ENCODE results near the gene KCNAB2.
"Not testable (repeated sequence)": the region's sequence is repeated elsewhere in the genome, so short reads cannot be mapped to it uniquely, and the experiment has no call there.

Gene KCNAB2

GRCh38 chr1:6054596-6054995, 8.9 kb downstream of the KCNAB2 start:
- no peak for DNase-seq (ENCODE audit: low read depth in 2 of 2)

GRCh38 chr1:6056572-6056948, 10.9 kb downstream of the KCNAB2 start:
- DNase-seq (ENCODE audit: low read depth in 2 of 2), result no peak

- DNase-seq (ENCODE audit: low read depth in 2 of 2), result no peak
Observed at GRCh38 chr1:6057170-6057845, 11.6 kb downstream of the KCNAB2 start.

- DNase-seq (ENCODE audit: low read depth in 2 of 2), result no peak
Observed at GRCh38 chr1:6059866-6060265, 14.2 kb downstream of the KCNAB2 start.

DNA sequence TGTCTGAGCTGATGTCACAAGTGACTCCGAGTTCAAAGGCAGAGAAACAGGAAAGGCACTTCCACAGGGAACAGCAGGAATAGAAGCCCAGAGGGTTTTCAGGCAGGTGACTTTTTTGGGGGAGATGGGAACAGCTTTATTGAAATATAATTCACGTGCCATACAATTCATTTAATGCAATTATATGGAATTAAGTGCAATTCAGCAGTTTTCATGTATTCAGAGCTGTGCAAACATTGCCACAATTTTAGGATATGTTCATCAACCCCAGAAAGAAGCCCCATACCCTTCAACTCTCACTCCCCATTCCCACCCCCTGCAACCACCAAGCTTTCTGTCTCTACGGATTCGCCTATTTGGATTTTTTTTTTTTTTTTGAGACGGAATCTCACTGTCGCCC, 17.0 kb downstream of the KCNAB2 start:
- DNase-seq (ENCODE audit: low read depth in 2 of 2), result no peak

GRCh38 chr1:6063532-6064053, 17.9 kb downstream of the KCNAB2 start:
- DNase-seq (ENCODE audit: low read depth in 2 of 2), result not testable (repeated sequence)

- DNase-seq (ENCODE audit: low read depth in 2 of 2), result no peak
Observed at GRCh38 chr1:6065093-6065858, 19.6 kb downstream of the KCNAB2 start.

GRCh38 chr1:6066680-6067079, 21.0 kb downstream of the KCNAB2 start:
- DNase-seq (ENCODE audit: low read depth in 2 of 2), result no peak

- no peak for DNase-seq (ENCODE audit: low read depth in 2 of 2)
Observed at GRCh38 chr1:6068073-6068472, 22.4 kb downstream of the KCNAB2 start.

- no peak for DNase-seq (ENCODE audit: low read depth in 2 of 2)
Observed at GRCh38 chr1:6068932-6069331, 23.2 kb downstream of the KCNAB2 start.

GRCh38 chr1:6069573-6069972, 23.9 kb downstream of the KCNAB2 start:
- no peak for DNase-seq (ENCODE audit: low read depth in 2 of 2)

DNA sequence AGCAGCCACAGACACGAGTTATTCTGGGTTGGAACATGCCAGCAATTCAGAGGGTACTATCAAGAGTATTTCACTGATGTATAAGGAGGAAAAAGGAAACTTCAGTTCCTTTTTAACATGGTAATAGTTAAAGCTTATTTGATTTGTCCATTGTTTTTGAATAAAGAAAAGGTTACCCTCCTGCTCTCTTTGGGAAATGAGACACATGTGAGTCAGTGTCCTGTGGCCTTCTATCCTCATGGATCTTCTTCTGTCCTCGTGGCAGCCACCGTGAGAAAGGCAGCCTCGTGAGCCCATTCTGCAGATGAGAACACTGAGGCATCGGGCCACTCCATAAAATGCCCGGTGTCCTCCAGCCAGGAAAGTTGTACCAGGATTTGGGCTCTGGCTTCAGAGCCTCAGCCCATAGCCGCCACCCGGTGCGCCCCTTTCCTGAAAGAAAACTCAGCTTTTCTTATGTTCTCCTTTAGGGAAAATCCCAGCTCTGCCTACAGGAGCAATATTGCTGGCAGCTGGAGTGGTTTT, 24.8 kb downstream of the KCNAB2 start:
- no peak for DNase-seq (ENCODE audit: low read depth in 2 of 2)

GRCh38 chr1:6071219-6071618, 25.5 kb downstream of the KCNAB2 start:
- no peak for DNase-seq (ENCODE audit: low read depth in 2 of 2)

DNA sequence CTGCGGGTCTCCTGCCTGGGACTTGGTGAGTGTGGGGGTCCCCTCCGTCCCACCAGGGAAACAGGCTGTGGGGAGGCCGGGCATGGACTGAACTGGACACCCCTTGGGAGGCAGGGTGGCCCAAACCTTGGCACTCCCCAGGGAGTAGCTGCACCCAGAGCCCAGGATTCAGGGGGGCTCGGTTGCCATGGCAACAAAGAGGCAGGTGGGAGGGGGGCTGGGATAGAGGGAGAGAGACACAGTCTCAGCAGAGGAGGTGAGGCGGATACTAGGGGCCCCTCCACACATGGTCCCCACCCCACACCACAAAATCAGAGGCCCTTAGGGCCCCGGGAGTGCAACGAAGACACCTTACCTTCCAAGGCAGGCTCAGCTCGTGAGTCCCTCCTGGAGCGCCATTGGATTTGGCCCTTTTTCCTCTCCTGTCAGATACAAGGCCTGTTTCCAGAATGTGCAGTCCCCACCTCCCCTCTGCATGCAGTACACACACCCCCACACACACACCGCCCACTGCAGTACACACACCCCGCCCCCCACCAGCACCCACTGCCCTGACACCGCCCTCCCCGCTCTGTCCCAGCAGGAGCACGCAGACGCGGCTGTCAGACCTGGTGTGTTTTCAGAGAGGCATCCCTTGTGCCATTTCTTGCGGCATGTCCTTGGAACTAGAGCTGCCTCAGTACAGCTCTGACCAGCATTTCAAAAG, 27.2 kb downstream of the KCNAB2 start:
- no peak for DNase-seq (ENCODE audit: low read depth in 2 of 2)

DNA sequence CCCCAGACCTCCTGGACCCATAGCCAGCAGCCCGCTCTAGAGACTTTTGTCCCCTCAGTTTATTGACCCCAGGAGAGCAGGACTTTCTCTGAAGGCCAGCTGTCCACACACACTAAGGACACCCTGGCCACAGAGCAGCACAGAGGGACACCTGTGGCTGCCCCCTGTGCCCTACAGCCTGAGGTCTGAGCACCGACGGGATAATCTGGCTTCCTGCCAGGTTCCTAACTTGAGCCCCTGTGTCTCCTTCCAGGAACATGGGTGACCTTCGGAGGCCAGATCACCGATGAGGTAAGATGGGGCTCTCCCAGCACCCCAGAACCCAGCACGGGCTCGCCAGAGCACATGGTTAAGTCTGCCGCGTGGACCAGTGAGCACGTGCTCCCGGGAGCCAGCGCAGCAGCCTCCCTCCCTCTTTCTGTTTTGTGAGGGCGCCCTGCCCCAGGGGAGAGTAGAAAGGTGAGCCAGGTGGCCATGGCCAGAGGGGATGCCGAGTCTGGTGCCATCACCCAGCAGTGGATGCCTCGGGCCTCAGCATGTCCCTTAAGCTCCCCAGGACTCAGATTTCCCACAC, 27.9 kb downstream of the KCNAB2 start:
- no peak for DNase-seq (ENCODE audit: low read depth in 2 of 2)

GRCh38 chr1:6074192-6074901, 28.7 kb downstream of the KCNAB2 start:
- no peak for DNase-seq (ENCODE audit: low read depth in 2 of 2)

DNA sequence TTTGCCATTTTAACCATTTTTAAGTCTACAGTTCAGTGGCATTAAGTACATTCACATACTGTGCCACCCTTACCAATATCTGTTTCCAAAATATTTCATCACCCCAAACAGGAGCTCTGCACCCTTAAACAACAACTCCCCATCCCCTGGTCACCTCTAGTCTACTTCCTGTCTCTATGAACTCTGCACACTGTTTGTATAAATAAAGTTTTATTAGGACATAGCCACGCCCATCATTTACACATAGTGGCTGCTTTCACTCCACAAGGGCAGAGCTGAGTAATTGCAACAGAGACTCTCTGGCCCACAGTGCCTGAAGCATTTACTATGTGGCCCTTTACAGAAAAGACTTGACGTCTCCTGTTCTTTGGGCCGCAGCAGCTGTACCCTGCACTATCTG, 30.1 kb downstream of the KCNAB2 start:
- DNase-seq (ENCODE audit: low read depth in 2 of 2), result no peak

GRCh38 chr1:6077061-6077460, 31.4 kb downstream of the KCNAB2 start:
- not testable (repeated sequence) for DNase-seq (ENCODE audit: low read depth in 2 of 2)

- DNase-seq (ENCODE audit: low read depth in 2 of 2), result no peak
Observed at GRCh38 chr1:6077506-6077905, 31.8 kb downstream of the KCNAB2 start.

DNA sequence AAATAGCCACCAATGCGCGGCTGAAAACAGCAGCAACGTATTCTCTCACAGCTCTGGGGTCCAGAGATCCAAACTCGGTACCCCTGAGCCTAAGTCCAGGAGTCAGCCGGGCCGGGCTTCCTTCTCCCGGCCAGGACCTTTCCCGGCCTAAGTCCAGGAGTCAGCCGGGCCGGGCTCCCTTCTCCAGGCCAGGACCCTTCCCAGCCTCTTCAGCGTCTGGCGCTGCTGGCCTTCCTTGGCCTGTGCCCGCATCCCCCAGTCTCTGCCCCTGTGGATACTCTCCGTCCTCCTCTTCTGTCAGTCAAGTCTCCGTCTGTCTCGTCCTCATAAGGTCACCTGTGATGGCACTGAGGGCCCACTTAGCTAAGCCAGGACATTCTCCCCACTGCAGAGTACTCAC, 32.2 kb downstream of the KCNAB2 start:
- no peak for DNase-seq (ENCODE audit: low read depth in 2 of 2)

GRCh38 chr1:6080469-6080868, 34.8 kb downstream of the KCNAB2 start:
- DNase-seq (ENCODE audit: low read depth in 2 of 2), result no peak

Data from stimulated activated CD8-positive, alpha-beta memory T cell treated with anti-CD3 and anti-CD28 coated beads, Interleukin-2, amount 100 ng/mL, for 1 hour (primary cell).